SK-N-MC (cell line): ENCODE results near the gene FNTB.

Experiments
- EZH2 ChIP-seq: fragments of 200-600 bp; sonication (generic); IDR thresholded peaks from one replicate; pipeline ENCODE4 v1.6.1; 2017; ENCODE audit warnings: antibody characterized with exemption
- FOXP2 ChIP-seq: optimal IDR thresholded peaks from 2 replicates; pipeline ENCODE3; 2011; ENCODE audit warnings: mild to moderate bottlenecking, moderate library complexity; ENCODE audit not compliant: insufficient read depth; ENCODE audit errors: extremely low read length, control extremely low read depth
- POLR2AphosphoS5 ChIP-seq: IDR thresholded peaks from 2 replicates; pipeline ENCODE4 v1.6.1; 2012; ENCODE audit warnings: mild to moderate bottlenecking, low read depth, low read length, borderline replicate concordance

DNA sequence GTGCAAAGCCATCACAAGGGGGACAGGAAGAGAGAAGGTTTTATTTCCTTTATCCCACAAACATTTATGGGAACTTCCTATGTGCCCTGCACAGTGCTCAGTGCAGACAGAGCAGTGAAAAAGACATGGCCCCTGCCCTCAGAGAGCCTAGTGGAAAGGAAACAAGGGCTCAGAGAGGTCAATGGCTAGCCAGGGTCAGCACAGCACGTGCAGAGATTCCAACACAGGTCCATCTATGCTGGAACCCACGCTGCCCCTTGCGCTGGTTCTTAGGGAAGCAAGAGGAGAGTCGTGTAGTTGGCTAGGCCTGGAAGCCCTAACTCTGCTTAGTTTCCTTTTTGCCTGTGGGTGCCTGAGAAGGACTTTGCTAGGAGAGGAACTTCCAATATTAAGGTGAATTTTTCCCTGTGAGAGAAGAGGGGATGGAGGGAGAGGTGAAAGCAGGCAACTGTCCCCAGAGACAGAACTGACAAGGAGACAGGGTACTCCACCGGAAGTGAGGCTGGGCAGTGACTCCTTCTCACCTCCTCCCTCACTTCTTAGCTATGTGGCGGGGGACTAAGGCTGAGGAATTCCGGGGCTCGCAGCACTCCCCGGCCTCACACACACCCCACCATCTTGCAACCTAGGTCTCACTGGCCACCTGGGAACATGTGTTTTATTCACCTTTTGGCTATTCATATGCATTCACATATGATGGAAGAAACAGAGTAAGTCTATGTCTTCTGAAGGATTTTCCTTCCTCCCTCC, 32.0 kb upstream of the FNTB start:
- no peak for TF ChIP-seq EZH2
- TF ChIP-seq FOXP2, result no peak
- TF ChIP-seq POLR2AphosphoS5, result no peak
